GM19099 (cell line): ENCODE data around the gene EPB42.

ENCODE experiments used
- POLR2A ChIP-seq: IDR thresholded peaks from 3 replicates; pipeline ENCODE4 v1.6.1; 2011; ENCODE audit warnings: low read depth; ENCODE audit not compliant: insufficient read length; ENCODE audit errors: extremely low read depth

The EPB42 gene

DNA sequence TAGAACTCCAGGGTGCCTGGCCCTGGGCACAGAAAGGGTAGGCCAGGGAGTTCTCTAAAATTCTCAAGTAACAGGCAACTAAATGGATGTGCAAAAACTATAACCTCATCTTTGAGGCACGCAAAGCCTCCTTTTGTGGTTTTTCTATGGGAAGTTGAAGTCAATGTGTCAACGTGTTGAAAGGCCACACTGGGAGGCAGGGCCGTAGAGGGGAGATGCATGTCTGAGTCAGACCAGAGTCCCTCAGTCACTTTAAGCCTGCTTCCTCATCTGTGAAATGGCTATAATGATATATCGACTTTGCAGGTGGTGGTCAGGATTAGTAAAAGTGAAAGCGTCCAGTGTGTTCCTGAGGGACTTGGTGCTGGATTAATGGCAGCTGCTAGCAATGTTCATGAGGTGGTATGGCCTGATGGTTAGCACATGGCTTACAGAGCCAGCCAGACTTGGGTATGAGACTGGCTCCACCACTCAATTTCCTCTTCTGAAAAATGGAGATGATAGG is 28.9 kb upstream of the EPB42 start:
- TF ChIP-seq POLR2A: no peak

DNA sequence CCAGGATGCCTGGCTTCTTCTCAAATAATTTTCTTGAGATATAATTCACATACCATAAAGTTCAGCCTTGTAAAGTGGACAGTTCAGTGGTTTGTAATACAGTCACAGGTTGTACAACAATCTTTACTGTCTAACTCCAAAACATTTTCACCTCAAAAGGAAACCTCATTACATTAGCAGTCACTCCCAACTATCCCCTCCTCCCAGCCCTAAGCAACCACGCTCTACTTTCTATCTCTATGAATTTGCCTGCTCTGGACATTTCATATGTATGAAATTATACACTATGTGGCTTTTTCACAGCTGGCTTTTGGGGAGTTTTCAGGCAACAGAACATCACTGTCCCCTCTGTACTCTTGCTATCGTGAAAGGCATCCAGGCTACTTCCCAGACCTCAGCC is 28.4 kb upstream of the EPB42 start:
- no peak for TF ChIP-seq POLR2A

DNA sequence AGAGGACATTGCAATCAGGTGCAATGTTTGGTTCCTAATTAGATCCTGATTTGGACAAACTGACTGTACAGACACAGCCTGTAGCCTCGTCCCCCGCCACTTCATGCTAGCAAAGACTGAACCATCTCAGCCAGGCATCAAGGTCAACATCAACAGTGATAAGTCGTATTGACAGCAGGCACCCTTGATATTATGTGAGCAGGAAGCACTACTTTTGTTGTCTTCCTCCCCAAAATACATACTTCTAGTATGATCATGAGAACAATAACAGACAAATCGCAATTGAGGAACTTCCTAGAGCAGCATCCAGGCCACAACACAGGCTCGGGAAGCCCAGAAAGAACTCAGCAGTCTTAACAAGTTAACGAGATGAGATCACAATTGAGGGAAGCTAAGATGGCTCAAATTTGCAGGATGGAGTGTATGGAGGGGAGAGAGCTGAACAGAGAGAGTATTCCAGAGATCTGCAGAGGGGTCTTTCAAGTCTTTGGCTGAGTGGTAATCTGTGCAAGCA is 25.5 kb upstream of the EPB42 start:
- TF ChIP-seq POLR2A: no peak

DNA sequence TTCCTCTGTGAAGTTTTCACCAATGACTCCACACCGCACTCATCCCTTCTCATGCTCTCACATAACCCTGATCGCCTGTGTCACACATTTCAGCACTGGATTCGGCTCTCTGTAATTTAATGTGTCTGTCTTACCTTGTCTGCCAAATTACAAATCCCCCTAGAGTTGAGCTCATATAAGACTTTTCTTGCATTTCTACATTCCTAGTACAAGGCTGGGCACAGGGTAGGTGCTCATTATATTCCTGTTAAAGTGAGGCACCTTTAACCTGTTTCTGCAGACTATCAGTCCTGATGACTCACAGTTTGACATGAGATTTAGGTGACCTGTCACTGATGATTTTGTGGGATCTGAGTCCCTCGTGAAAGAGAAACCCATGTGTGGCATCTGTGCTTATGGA is 23.3 kb upstream of the EPB42 start:
- TF ChIP-seq POLR2A: no peak

DNA sequence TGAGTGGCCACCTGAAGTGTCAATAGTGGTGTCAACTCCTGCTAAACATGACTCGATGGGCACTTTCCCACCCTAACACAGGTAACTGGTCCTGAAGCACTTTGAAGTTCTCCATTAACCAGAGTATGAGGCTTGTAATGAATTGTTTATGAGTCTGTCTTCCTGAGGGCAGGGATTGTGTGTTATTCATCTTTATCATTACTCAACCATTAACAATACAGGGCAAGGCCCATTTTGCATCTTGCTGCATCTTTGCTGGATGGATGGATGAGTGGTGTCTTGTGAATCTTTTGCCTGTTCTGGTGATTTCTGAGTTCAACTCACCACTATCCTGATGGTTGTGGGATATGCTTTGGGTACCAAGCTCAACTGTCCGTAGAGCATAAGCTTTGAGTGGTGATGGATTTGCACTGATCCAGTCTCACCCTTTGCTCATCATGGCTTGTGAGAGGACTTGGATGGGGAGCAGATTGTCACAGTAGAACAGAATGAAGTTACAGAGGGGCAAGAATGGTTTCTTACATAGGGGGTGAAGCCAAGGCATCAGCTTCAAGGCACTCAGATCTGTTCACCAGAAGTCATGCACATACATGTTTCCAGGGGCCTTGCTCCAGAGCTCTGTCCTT is 22.3 kb upstream of the EPB42 start:
- TF ChIP-seq POLR2A: no peak

DNA sequence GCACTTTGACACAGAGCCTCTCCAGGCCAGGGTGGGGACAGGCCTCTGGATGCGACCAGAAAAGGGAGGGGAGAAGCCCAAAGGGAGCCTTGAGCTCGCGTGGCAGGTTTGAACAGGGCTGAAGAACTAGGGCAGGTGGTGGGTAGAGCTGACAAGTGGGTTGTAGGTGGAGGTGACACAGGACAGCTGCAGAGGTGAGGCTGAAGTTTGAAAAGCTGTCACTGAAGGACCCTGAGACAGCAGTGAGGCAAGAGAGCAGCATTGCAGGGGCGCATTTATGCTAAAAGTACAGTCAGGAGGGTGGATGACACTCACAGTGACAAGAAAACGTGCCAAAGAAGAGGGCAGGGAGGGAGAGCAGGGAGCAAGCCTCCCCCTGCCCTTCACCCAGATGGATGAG is 21.8 kb upstream of the EPB42 start:
- TF ChIP-seq POLR2A: no peak

DNA sequence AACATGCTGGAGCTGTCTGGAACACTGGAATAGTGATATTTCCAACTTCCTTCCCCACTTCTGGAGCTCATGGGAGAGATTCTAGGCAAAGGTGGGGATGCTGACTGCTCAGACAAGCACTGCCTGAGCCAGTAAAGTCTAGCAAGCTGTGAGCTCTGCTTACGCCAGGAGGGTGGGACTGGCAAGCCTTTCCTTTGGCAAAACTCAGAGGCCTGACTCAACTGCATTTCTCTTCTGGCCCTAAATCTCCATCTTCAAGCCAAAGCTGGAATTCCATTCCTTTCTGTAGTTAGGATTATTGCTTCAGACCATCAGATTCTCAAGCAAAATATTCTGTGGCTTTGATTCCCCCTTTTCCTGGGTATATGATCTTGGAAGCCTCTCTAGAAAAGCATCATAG is 20.3 kb upstream of the EPB42 start:
- TF ChIP-seq POLR2A: no peak

DNA sequence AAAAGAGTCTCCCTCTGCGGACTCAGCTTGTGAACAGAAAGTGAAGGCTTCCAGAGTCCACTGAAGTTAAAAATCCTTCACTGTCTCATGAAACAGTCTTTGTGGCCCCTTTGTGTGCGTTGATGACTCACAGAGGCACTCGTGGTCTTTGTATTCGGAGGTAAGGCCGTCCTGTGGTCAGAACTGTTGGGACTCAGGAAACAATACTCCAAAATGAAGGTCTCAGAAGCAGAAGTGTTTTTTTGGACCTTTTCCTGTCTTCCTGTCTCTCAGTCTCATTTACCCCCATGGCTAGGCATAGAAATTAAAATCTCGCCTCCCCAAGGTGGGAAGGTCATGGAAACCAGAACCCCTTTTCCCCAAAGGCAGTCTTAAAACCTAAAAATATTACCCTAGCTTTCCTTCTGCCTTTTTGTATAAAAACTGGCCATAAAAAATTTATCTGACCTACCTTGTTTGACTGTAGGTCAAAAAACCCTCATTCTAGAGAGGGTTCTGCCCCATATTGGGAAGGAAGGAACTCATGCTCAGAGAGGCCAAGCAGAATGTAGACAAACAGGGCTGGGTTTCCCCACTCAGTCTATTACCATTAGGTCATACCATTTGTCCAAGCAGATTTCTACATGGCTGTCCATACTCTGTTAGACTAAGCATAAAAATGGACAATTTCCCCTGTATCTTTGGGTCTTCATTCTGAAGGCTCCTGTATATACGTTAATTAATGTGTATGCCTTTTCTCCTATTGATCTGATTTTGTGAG is 19.1 kb upstream of the EPB42 start:
- TF ChIP-seq POLR2A: no peak

DNA sequence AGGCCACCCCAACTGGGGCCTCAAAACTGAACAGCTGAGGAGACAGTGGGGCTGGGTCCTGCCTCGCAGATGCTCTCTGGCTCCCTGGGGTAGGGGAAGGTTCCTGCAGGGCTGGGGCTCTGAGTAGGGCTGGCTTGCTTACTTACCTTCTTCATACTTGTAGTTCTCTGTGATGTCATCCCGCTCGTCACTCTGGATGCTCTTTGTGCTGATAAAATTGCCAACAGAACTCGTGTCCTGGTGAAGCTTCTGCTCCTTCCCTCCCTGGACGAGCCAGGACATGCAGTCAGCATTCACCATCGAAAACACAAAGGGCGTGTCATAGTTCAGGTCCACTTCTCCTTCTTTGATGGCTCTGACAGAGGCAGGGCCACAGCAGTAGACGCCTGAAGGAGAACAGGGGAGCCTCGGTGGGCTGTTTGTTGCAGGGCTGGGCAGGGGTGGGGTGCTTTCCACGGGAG is 17.9 kb upstream of the EPB42 start:
- TF ChIP-seq POLR2A: no peak

DNA sequence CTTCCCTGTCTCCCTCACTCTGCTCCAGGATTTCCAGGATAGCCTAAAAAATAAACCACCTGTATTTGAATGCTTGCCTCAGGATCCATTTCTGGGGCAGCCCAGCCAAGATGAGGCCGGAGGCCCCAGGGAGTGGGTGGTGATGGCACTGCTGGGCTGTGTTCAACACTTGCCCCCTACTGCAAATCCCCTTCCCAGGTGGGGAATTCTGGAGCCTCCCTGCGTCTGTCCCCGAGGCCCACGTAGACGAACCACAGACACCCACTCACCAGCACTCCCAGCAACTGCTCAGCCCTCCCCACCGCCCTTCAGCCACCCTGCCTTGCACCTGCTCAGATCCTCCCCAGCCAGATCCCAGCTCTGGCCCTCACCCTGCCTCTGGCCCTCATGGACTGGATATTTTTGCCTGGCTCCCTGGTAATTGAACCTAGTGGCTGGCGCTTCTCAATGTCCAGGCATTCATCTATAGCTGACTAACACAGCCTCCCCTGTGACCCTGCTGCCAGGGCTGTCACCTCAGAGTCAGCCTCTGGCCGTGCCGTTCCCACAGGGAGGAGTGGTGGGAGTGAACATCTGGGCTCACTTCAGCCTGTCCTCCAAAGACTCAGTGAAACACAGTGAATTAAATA is 17.1 kb upstream of the EPB42 start:
- no peak for TF ChIP-seq POLR2A

DNA sequence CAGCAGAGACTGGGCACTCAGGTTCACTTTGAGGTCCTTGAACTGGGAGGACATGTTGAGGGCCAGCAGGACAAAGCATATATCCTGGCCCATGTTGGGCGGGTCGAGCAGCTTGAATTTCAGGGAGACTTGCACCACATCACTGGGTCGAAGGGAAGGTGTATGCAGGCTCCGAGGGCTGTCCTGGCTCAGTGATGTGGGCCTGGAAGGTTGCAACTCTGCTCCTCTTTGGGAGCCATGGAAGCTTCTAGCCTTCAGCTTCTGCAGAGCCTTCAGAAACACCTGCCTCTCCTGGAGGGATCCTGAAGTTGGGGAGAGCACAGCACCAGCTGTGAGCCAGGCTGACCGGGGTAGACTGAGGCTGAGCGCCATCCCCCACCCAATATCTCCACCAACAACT is 14.7 kb upstream of the EPB42 start:
- no peak for TF ChIP-seq POLR2A

DNA sequence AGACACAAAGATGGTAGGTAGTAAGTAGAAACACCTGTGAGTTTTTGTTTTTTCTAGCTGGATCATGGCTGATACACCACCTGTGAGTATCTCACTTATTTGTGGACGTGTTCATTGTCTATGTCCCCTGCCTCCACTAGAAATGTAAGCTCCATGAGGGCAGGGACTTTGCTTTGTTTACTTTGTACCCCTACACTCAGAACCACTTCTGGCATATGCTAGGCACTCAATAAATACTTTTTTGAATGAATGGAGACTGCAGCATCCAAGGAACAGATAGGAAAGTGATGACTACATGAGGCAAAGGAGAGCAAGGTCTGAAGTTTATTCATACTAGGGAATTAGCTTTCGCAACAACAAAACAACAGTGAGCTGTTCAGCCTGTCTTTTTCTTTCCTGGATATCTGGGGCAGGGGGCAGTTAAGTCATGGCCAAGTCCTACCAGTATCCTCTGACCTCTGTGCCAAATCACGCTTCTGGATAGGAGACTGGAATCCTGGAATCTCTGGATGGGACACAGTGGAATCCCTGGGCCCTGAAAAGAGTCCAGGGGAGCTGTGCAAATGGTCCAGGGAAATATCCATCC is 11.6 kb upstream of the EPB42 start:
- TF ChIP-seq POLR2A: no peak

DNA sequence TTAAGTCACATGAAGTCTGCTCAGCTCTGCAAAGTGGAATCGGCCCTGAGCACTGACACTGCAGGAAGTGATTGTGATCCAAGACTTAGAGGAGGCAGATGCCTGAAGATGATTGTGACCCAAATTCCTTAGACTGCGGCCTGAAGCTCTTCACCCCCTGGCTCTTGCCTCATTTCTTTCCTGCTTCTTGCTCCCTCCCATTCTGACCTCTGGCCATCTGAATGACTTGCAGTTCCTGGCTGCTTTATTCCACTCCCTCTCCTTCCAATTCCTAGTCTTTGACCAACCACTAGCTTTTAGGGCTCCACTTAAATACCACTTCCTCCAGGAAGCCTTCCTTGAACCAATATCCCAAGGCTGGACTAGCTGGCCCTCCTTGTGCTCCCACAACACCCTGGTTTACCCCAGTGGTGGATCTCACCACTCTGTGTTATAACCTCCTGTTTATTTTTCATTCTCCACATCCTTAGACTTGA is 9.9 kb upstream of the EPB42 start:
- TF ChIP-seq POLR2A: no peak

DNA sequence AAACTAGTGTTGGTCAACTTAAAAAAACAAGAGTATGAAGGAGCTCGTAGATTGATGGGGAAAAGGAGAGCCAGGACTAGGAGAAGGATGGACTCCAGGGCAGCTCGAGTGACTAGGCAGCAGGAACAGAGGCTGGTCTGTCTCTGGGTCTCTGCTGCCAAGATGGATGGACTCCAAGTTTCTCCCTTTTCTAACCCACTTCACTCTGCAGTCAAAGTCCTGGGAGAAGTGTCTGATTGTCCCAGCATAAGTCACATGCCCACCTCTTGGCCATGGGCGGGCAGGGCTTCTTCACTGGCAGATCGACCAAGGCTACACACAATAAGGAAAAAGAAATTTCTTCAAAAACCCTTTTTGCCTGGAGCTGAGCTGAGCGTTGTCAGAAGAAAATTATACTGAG is 9.2 kb upstream of the EPB42 start:
- TF ChIP-seq POLR2A: no peak
